Stimulated activated naive CD4-positive, alpha-beta T cell treated with Interleukin-2 at 50 U/mL for 16 hours (primary cell): ENCODE results near the gene ZAR1.

Source experiments
- DNase-seq: peaks from one replicate; lab custom pipeline; 2025; lab: John Stamatoyannopoulos, UW

The ZAR1 gene

GRCh38 chr4:48490680-48491513 lies 845 bp downstream of the ZAR1 start:
- no peak for DNase-seq

DNA sequence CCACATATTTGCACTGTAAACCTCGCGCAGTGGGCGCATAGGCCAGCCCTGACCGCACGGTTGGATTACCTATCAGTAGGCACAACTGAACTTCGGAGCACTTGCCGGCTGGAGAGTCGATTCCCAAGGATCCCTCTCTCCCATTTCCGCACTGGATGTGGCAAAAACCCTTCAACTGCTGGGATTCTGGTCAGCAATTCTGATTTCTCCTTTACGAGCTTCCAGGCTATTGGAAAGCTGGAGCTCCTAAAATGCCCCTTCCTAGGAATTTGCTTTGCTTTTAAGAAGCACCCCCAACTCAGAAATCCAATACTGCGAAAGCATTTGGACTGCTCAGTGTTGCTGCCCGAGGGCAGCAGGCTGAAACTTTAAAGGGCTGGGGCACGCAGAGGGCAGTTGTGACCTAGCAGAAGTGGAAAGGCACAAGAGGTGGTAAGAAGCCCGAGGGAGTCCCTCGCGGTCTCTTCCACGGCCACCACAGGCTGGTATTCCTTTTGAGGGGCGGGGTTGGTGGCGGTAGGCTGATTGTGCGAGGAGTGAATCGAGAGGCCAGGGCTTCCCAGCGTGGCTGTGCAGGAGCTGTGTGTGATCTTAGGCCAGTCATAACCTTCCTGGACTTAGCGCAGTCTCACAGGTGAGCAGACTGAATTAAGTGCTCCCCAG lies 1.6 kb downstream of the ZAR1 start:
- DNase-seq = no peak

GRCh38 chr4:48493452-48494100 lies 3.5 kb downstream of the ZAR1 start:
- DNase-seq = no peak

DNA sequence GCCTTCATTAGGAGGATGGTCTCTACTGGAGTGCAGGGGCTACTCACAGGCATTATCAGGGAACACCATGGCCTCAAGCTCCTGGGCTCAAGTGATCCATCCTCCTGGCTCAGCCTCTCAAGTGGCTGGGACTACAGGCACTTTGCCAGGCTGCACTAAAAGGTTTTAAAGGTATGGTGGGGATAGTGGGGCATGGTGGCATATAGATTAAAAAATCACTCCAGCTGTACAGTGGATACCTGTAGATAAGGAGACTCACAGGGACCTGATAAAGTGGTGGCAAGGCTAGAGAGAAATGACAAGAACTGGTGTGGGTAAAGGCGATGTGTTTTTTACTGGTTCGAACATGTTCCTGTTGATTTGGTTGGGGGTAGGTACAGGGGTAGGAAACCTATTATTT lies 5.9 kb downstream of the ZAR1 start:
- DNase-seq = no peak

- no peak for DNase-seq
Observed at GRCh38 chr4:48498895-48499294, 8.8 kb downstream of the ZAR1 start.

- DNase-seq = no peak
Observed at GRCh38 chr4:48499551-48500066, 9.6 kb downstream of the ZAR1 start.

- DNase-seq = no peak
Observed at GRCh38 chr4:48503233-48504025, 13.4 kb downstream of the ZAR1 start.

- no peak for DNase-seq
Observed at GRCh38 chr4:48504026-48504330, 13.9 kb downstream of the ZAR1 start.

DNA sequence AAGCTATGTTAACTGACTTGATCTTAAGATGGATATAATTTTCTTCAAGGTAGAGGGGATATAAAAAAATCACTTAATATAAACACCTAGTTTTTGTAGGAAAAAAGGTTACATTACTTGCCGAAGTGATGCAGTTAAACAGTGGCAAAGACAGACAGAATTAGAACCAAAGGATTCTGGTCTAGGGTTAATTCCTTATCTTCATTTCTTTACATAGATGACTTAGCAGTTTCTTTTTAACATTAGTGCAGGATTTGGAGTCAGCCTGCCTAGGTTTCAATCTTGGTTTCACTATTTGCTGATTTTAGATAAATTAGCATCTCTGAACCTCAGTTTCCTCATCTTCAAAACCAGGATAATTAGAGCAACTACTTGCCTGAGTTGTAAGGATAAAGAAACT lies 14.3 kb downstream of the ZAR1 start:
- no peak for DNase-seq

DNA sequence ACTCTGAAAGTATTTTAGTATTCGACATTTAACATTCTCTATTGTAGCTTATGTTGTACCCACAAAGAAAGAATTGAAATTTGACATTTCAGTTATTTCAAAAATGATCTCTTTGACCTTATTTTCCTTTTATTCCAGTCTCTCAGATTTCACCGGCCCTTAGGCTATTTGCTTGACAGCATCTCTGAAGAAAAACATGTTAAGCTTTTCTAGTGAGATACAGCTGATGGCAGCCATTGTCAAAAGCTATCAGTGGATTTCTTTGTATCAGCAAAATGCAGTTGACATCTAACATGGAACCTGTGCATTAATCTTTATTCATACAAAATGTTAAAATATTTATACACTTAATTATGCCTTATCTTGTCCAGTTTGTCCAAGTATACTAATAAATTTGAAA lies 16.7 kb downstream of the ZAR1 start:
- DNase-seq = no peak

DNA sequence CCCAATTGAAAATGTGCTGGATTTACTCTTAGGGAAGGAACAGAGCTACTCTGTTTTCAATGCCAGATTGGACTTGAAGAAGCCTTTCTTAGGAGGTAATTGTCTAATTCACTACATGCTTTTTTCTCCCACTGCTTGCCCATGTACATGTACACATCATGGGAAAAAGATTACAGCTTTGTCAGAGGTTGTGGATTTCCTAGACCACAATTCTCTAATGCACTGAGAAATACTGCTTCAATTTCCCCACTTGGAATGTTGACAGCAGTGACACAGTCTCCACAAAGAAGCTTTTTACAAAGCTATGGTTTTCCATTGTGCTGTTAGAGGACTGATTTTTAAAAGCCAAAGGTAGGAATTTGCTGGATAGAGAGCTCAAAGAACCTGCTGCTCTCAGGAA lies 19.5 kb downstream of the ZAR1 start:
- DNase-seq = no peak

GRCh38 chr4:48518143-48518542 lies 28.1 kb downstream of the ZAR1 start:
- no peak for DNase-seq

GRCh38 chr4:48526406-48526805 lies 36.4 kb downstream of the ZAR1 start:
- DNase-seq = no peak

DNA sequence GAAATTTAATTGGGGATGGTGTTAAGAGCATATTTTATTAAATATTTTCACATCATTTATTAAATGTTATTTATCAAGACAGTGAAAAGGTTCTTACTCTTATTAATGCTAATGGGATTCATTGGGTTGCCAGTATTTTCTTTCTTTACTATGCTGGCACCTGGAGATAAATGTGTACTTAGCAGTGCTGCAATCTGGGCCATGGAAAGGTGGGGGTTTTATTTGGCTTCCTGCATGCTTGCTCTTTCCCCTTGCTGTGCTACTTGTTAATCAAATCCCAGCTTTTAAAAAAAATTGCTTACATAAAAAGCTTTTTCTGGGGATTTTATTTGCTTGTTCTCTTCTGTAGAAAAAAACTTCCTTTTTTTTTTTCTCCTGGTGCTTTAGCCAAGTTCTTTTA lies 48.3 kb downstream of the ZAR1 start:
- DNase-seq = no peak

GRCh38 chr4:48539597-48539996 lies 49.5 kb downstream of the ZAR1 start:
- no peak for DNase-seq

GRCh38 chr4:48542888-48543287 lies 52.8 kb downstream of the ZAR1 start:
- DNase-seq = no peak

DNA sequence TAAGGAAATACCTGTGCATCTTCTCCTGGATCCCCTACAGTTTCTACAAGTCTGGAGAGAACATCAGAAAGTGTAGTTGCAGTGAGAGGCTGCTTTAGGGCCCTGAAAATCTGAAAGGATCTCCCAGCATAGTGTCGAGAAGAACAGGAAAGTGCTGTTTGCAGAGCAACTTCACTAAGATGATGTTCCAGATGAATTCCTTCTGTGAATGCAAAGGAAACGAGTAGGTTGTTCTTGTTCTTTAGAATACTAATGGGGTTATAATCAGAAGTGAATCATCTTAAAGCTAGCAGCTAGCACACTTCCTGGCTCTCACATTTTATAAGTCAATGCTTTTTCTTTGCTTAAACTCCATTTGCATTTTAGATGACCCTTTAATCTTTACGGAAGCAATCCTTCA lies 53.7 kb downstream of the ZAR1 start:
- no peak for DNase-seq
